PC-9 (cell line): ENCODE measurements around the gene ERN1. TPM values are rescaled to one million over a fixed set of nuclear protein-coding genes. Genes with fewer than 3 reads are reported as not detected.

ENCODE experiments used
- BruUV-seq: library from RNA; stranded (reverse); fragments of 400-500 nt; replicated peaks from 2 replicates; lab custom pipeline; 2021; lab: Mats Ljungman, UMichigan
- CTCF ChIA-PET: fragments of 300-600 bp; sonication (Branson Sonifier 250); formaldehyde crosslinking; loops from one replicate; lab custom pipeline; 2022; ENCODE audit warnings: antibody characterized with exemption; lab: Charles Lee
- POLR2A ChIA-PET: fragments of 300-600 bp; sonication (Branson Sonifier 250); formaldehyde crosslinking; loops from one replicate; lab custom pipeline; 2022; ENCODE audit warnings: antibody characterized with exemption; ENCODE audit not compliant: unreplicated experiment; lab: Charles Lee
- DNase-seq, 2 experiments: peaks; one replicate each; pipeline versions ENCODE4 v3.0.0 to v3.0.0-alpha.2; 2015 to 2022; ENCODE audit warnings: mixed read lengths in 1 of 2
- H2AFZ ChIP-seq: fragments of 200-600 bp; sonication (generic); 2 replicates; pipeline ENCODE4 v1.8.1; 2017; ENCODE audit warnings: antibody characterized with exemption
- H3F3A ChIP-seq: fragments of 200-600 bp; sonication (generic); 2 replicates; pipeline ENCODE4 v1.8.1; 2017; ENCODE audit warnings: antibody characterized with exemption, mild to moderate bottlenecking, low read depth; ENCODE audit not compliant: insufficient read depth
- H3K27ac ChIP-seq: fragments of 200-600 bp; sonication (generic); 2 replicates; pipeline ENCODE4 v1.6.1; 2016; ENCODE audit warnings: mixed run types
- H3K27me3 ChIP-seq: fragments of 200-600 bp; sonication (generic); 2 replicates; pipeline ENCODE4 v1.6.1; 2016; ENCODE audit warnings: low read depth, mixed run types; ENCODE audit not compliant: insufficient read depth
- H3K36me3 ChIP-seq: fragments of 200-600 bp; sonication (generic); 2 replicates; pipeline ENCODE4 v1.6.1; 2016; ENCODE audit warnings: low read depth, mixed run types
- H3K4me1 ChIP-seq: fragments of 200-600 bp; sonication (generic); replicated peaks from 2 replicates; pipeline ENCODE4 v1.6.1; 2016; ENCODE audit warnings: mixed run types; ENCODE audit not compliant: insufficient read depth
- H3K4me2 ChIP-seq: fragments of 200-600 bp; sonication (generic); 2 replicates; pipeline ENCODE4 v1.6.1; 2017; ENCODE audit warnings: mixed run types
- H3K4me3 ChIP-seq: fragments of 200-600 bp; sonication (generic); 2 replicates; pipeline ENCODE4 v1.6.1; 2016; ENCODE audit warnings: mixed run types
- H3K79me2 ChIP-seq: fragments of 200-600 bp; sonication (generic); 2 replicates; pipeline ENCODE4 v1.6.1; 2017; ENCODE audit warnings: low read depth, mixed run types
- H3K9me2 ChIP-seq: fragments of 200-600 bp; sonication (generic); 2 replicates; pipeline ENCODE4 v1.8.1; 2017; ENCODE audit warnings: mild to moderate bottlenecking; ENCODE audit not compliant: insufficient read depth
- H3K9me3 ChIP-seq: fragments of 200-600 bp; sonication (generic); 2 replicates; pipeline ENCODE4 v1.8.1; 2016; ENCODE audit warnings: low read depth; ENCODE audit not compliant: insufficient read depth
- H4K20me1 ChIP-seq: fragments of 200-600 bp; sonication (generic); 2 replicates; pipeline ENCODE4 v1.8.1; 2017; ENCODE audit not compliant: insufficient read depth
- CTCF ChIP-seq: fragments of 200-600 bp; sonication (generic); conservative IDR thresholded peaks from 2 replicates; pipeline ENCODE4 v1.6.1; 2017; ENCODE audit warnings: mixed run types, antibody characterized with exemption, mild to moderate bottlenecking, moderate library complexity
- EZH2 ChIP-seq: fragments of 200-600 bp; sonication (generic); IDR thresholded peaks from 2 replicates; pipeline ENCODE4 v1.8.0; 2017; ENCODE audit warnings: antibody characterized with exemption, low read depth
- intact Hi-C: fragments of 100-400 bp; cut with micrococcal nuclease; formaldehyde crosslinking; loops from one replicate; pipeline ENCODE4 v1.10.0; 2022; ENCODE audit not compliant: unreplicated experiment
- total RNA-seq: library from RNA; stranded (reverse); gene quantifications from 2 replicates; pipeline ENCODE4 v1.2.3, GENCODE V29; 2021

ERN1 gene
- total RNA-seq, 1 experiment from 2014 or later, result 9.2 TPM

GRCh38 chr17:64001763-64002529 lies 128.0 kb downstream of the ERN1 start:
- Histone ChIP-seq H3K27ac (no peak overlapping the region), H3K9me2 (no peaks in the 10 kb centered on the region), H2AFZ (no peak overlapping the region), H3K9me3 (no peaks in the 10 kb centered on the region), H3K36me3 (no peaks in the 10 kb centered on the region), H3K4me1 (peaks cover 29% of the 10 kb centered on the region), H3K27me3 (0 out of 2 replicates have a peak, but pooled peaks cover 8% of the 10 kb centered on the region), H4K20me1 (no peaks in the 10 kb centered on the region), H3F3A (peaks cover 11% of the 10 kb centered on the region; the same call in 1 of the 2 replicates), H3K4me3 (no peak overlapping the region), H3K4me2 (no peak overlapping the region), H3K79me2 (no peaks in the 10 kb centered on the region)
- ChIA-PET CTCF (no interaction called here), POLR2A (no interaction called here)
- no peak for DNase-seq
- intact Hi-C loops, result no loop called here
- BruUV-seq, result no TSS peak
- TF ChIP-seq EZH2 (no peak), CTCF (no peak)

GRCh38 chr17:64001091-64001579 lies 128.8 kb downstream of the ERN1 start:
- BruUV-seq, result no TSS peak
- H4K20me1 ChIP-seq, result no peaks in the 10 kb centered on the region
- no peak for DNase-seq
- H3K4me2 ChIP-seq, result no peak overlapping the region
- no peaks in the 10 kb centered on the region for H3K9me2 ChIP-seq
- no peaks in the 10 kb centered on the region for H3K36me3 ChIP-seq
- 0 out of 2 replicates have a peak, but pooled peaks cover 11% of the 10 kb centered on the region for H3K27me3 ChIP-seq
- TF ChIP-seq CTCF (no peak), EZH2 (no peak)
- ChIA-PET CTCF (interaction anchor here (0.6 kb wide), 1 partner anchor 432 kb away, joined by 3 read pairs; no protein-coding TSS in a partner anchor), POLR2A (no interaction called here)
- H3K4me3 ChIP-seq, result no peak overlapping the region
- no peaks in the 10 kb centered on the region for H3K9me3 ChIP-seq
- intact Hi-C loops, result no loop called here
- H3F3A ChIP-seq, result peaks cover 11% of the 10 kb centered on the region; the same call in 1 of the 2 replicates
- H2AFZ ChIP-seq, result no peak overlapping the region
- H3K79me2 ChIP-seq, result no peaks in the 10 kb centered on the region
- H3K4me1 ChIP-seq, result peaks cover 21% of the 10 kb centered on the region
- H3K27ac ChIP-seq, result no peak overlapping the region

DNA sequence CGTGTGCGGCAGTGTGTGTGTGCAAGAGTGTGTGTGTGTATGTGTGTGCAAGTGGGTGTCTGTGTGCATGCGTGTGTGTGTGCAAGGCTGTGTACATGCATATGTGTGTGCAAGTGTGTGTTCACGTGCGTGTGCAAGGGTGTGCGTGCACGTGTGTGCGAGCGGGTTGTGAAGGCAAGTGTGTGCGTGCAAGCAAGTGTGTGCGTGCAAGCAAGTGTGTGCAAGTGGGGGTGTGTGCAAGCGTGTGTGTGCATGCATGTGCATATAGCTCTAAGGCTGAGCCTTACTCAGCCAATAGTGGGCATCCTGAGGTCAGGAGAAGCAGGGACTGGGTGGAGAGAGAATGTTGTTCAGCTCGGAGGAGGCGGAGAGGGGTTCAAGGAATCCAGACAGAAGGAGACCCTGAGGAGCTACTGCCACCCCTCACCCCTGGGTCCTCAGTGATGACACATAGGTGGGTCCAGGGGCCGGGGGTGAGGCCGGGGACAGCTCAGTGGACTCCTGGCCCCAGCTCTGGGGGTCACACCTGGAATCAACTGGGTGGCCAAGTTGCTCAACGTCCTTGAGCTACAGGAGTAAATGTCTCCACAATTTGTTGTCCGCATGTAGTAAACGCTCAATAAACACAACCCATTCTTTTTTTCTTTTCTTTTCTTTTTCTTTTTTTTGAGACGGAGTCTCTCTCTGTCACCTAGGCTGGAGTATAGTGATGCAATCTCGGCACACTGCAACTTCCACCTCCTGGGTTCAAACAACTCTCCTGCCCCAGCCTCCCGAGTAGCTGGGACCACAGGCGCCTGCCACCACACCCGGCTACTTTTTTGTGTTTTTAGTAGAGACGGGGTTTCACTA lies 130.0 kb downstream of the ERN1 start:
- DNase-seq, result no peak
- H4K20me1 ChIP-seq, result no peaks in the 10 kb centered on the region
- H3K4me1 ChIP-seq, result peaks cover 9% of the 10 kb centered on the region; the same call in 1 of the 2 replicates
- H3K4me3 ChIP-seq, result no peak overlapping the region
- H3K4me2 ChIP-seq, result no peak overlapping the region
- H3K27me3 ChIP-seq, result 0 out of 2 replicates have a peak, but pooled peaks cover 11% of the 10 kb centered on the region
- H3K9me3 ChIP-seq, result no peaks in the 10 kb centered on the region
- no TSS peak for BruUV-seq
- no peaks in the 10 kb centered on the region; the same call in 1 of the 2 replicates for H3F3A ChIP-seq
- TF ChIP-seq CTCF, result no peak
- TF ChIP-seq EZH2, result no peak
- POLR2A ChIA-PET, result no interaction called here
- no peaks in the 10 kb centered on the region for H3K79me2 ChIP-seq
- no peaks in the 10 kb centered on the region for H3K36me3 ChIP-seq
- no peaks in the 10 kb centered on the region for H3K9me2 ChIP-seq
- no peak overlapping the region for H2AFZ ChIP-seq
- CTCF ChIA-PET, result no interaction called here
- H3K27ac ChIP-seq, result no peak overlapping the region
- intact Hi-C loops, result no loop called here
